RKO (cell line): ENCODE measurements around the gene MAGI1.
A peak's percentile ranks its signal among the peaks of the same experiment; 100 is the strongest.
"Not testable (repeated sequence)": the region's sequence is repeated elsewhere in the genome, so short reads cannot be mapped to it uniquely, and the experiment has no call there.

Experiments used
- DNase-seq: peaks from one replicate; pipeline ENCODE4 v3.0.0-alpha.2; 2016; ENCODE audit warnings: low spot score

Gene MAGI1

DNA sequence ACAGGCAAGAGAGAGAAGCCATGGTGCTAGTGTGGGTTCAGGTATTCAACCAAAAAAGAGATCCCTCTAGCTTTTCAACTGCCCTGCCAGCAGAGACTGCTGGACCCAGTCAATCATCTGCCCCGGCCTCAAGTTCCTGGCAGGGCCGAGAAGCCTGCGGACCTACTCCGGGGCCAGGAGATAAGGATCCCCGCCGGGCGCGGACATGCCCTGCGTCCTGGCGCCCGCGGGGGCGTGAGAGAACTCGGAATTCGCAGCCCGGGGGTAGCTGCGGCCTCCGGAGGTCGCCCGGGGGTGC lies 821 bp upstream of the MAGI1 start:
- peak; percentile 56 for DNase-seq

DNA sequence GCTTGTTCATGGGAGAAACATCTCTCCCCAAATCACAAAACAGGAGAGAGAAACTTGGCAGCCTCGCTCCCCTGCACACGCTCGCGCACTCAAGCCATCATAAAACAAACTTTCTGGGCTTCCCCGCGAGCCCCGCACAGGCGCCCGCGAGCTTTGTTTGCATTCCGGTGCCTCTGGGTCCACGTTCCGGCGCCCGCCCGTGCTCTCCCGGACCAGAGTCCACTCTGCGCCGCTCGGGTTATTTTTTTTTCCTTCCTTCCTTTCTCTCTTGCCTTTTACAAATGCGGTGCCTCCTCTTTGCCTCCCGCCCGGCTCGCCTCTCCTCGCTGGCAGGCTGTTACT lies 363 bp downstream of the MAGI1 start:
- no peak for DNase-seq

DNA sequence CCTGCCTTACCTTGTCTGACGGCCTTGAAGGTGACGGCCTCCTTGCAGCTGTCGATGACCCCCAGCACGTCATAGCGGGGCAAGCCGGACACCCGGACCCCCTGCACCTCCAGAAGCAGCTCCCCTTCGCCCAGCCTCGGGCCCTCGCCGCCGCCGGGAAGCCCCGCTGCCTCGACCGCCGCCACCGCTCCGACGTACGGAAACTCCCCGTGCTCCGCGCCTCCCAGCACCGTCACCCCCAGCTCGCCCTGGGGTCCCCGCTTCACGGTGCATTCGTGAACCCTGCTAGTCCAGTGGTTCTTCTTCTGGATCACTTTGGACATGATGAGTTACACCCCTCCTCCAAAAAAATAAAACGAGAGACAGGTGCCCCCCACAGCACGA lies 740 bp downstream of the MAGI1 start:
- no peak for DNase-seq

DNA sequence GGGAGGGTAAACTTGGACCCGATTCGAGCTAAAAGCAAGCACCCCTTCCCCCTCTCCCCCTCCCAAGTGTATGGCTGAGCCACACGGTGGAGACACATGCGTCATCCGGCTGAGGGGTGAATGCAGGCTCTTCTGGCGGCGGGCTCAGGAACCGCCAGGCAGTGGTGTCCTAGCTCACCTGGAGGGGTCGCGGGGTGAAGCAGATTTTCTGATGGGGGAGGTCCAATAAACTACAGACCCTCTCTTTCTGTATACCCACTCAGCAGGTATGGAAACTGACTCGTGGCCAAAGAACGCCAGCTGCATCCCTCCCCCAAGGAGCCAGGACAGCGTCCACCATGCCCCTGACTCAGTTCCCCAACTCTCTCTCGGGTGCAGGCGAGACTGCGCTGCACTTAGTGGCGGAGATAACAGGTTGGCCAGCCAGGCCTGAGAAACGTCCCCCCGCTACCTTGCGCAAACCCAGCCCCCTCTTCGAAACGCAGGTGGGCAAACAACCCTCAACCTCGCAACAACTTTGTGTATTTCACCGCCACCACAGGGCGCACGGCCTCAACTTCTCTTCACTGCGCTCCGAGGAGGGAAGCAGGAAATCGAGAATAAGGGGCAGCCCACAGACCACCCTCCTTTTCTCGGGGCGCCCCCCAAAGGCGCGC lies 1.3 kb downstream of the MAGI1 start:
- DNase-seq: peak; percentile 68

DNA sequence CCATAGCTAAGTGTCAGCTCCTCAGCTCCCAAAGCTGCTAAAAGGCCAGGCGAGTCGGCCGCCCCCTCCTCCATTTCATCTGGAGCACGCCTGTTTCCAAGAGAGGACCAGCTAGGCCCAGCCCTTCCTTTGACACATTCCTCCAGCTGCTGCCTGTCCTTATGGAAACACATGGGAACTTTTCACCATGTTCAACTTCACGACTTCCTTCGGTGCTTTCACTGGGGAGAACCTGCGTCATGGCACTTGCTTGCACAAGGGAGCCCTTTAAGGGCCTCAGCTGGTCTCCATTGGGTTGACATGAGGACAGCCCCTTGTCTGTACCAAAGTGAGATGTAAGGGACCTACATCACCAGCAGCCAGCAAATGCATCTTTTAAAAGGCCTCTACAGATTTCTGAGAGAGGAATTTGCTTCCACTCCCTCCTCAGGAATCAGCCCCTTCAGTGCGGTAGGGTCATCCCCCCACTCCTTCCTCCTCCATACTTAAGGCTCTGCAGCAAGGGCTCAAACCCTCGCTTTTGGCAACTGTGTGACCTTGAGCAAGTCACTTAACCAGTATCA lies 2.1 kb downstream of the MAGI1 start:
- DNase-seq: no peak

DNA sequence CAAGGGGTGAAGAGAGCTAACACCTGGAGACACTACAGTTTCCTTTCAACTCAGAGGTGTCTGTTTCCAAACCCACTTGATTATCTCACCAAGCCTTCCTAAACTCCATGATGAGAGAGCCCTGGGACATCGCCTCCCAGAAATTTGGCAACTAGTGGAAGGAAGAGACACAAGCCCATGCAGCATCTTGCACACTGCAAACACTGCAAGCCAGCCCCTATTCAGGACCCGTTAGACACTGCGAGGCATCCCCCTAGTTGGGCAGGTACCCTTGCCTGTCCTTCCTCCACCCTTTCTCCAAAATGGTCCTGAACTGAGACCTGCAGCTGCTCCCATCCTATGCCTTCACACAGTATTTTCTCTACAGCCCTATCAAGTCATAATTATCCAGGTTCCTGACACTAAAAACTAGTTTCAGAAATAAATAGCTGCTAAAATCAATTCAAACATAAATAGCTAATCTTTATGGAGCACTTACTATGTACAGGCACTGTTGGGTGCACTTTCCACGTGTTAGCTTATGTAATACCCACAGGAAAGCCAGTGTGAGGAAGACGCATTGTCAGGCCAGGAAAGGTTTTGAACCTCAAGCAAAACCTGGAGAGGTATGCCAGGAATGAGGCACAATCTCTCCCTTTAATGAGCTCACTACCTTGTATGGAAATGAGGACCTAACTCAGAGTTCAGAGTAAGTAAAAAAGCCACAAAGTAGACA lies 2.8 kb downstream of the MAGI1 start:
- no peak for DNase-seq

DNA sequence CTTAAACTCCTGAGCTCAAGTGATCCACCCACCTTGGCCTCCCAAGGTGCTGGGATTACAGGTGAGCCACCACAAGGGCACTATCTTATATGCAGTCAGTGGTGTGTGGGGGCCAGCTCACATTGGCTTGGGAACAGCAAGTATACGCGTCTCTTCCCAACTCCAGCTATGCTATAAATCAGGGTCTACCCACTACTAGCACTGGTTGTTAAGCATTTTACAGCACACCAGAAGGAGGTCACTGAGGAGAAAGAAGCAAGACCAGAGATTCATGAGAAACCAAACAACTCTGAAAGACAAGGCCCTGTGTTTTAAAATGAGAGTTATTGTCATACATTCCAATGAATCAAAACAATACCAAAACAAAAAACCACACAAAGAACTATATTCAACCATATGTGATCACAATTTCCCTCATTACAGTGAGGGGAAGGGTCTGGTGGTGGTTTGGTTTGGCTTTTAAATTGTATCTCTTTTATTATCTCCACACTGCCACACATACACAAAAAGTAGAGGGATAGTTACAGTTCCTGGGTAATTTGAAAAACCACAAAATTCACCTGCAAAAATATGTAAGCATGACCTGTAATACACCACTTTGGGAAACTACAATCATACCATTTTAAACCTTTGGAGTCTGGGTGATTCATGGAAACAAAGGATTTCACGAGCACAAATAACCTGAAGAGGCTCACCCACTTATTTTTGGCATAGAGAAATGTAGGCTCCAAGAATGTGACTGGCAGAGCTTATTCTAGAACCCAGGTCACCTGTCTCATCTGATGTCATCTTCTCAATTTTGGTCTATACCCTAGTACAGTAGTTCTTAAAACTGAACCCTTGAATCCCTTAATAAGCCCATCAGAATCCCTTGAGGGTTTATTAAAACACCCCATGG lies 5.2 kb downstream of the MAGI1 start:
- DNase-seq: no peak

DNA sequence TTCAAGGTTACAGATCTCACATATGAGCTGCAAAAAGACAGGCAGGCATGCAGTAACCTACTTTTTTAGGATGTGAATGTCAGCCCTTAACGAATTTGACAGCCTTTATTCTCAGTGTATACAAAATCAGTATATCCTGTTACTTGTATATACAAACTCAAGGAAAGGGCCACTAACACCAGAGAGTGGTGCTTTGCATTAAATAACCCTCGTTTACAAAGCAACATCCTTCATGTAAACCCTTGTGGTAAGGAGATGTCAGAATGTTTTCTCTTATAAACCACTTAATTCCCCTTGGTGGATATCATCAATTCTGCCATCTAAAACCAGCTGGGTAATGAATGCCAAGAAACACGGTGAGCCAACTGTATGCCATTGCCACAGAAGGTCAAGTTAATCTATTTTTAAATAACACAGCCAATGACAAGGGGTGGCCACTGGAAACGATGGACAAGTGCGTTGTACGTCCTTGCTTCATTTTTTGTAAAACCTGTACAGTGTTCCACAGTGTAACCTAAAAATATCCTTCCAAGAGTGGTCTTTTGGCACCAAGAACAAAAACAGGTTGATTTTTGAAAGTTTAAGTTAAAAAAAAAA lies 7.5 kb downstream of the MAGI1 start:
- no peak for DNase-seq

DNA sequence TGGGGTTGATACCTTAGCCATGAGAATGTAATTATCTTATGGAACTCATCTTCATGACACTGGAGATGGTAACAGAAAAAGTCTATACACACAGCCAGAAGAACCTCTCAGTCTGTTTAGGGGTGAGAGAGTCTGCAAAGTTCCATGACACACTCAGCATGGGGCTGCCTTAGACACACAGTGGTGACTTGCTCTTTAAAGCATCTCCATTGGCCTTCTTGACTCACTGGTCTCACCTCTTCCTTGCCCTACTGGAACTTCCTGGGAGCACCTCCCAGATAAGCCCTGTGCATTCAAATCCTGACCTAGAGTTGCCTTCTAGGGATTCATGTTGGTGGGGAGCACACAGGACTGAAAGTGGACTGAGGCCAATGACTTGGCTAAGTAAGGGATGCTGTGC lies 9.3 kb downstream of the MAGI1 start:
- peak; percentile 34 for DNase-seq

DNA sequence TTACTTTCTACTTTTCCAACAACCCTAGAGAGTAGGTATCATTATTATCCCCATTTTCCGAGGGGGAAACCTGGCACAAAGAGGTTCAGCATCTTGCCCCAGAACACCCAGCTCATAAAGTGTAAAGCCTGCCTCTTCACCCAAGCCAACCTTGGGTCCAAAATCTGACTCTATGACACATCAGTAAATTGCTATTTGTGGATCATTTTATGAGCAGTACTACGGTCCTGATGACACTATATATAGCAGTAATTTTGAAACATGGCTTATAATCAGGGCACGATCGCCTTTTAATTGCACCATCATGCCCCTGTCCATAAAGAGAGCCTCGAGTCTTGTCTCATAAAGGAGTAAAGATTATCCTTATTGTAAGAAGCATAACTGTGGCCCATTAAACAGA lies 9.7 kb downstream of the MAGI1 start:
- DNase-seq: no peak

DNA sequence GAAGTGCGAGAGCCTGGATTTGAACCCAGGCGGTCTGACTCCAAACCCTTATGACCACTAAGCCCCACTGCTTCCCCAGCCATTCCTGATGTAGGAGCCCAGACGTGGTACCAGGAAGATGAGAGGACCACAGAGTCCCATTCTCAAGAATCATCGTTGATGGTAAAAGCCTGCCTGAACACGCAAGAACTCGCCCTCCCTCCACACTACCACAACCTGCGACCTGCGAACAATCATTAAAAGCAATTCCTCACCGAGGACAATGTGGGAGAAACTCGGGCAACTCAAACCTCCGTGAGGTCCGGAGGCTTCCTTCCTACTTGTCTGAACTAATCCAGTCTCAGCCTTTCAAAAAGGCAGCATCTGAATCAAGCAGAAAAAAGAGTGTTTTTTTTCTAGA lies 10.3 kb downstream of the MAGI1 start:
- no peak for DNase-seq

DNA sequence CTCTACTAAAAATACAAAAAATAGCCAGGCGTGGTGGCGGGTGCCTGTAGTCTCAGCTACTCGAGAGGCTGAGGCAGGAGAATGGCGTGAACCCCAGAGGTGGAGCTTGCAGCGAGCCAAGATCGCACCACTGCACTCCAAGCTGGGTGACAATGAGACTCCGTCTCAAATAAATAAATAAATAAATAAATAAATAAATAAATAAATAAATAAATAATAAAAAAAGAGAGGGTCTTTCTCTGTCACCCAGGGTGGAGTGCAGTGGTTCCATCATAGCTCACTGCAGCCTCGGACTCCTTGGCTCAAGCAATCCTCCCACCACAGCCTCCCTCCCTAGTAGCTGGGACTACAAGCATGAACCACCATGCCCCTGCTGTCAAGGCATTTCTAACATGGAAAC lies 11.6 kb downstream of the MAGI1 start:
- not testable (repeated sequence) for DNase-seq

DNA sequence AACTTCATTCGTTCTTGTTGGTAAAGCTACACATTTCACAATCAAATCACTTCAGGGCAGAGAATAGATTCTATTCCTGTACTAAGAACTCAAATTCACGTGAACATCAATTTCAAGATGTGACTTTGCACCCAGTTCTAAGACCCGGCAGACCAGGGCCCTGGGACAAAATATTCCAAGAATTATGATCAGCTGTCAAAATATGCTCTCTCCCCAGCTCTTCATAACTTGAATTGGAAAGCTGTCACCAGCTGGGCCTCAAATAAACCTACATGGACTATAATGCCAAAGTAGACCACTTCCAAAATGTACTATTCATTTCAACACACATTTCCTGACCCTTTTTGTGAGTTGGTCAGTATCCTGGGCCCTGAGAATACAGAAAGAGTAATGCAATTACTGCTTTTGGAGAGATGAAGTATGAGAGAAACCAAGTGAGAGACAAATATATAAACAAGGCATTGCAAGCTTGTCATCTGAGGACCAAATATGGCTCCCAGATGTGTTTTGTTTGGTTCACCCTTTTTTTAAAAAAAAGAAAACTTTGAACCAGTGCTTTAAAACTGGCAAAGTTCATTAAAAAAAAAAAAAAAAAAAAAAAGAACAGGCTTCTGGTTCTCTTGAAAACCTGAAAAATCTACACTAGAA lies 14.9 kb downstream of the MAGI1 start:
- DNase-seq: no peak

DNA sequence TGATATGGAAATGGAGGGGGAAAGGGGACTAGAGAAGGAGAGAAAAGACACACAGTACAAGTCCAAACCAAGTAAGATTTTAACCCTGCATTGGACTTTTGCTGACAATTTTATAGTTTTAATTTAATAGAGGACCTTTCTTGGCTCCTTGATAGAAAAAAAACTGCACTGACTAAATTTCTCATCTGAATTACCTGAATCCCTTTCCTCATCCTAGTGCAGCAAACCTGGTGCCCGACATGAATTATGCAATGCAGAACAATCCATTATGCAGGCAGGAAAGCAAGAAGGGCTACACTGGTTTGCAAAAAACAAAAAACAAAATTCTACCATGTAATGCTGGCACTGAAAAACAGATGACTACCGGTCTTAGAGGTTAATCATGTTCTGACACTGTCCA lies 15.5 kb downstream of the MAGI1 start:
- DNase-seq: no peak

DNA sequence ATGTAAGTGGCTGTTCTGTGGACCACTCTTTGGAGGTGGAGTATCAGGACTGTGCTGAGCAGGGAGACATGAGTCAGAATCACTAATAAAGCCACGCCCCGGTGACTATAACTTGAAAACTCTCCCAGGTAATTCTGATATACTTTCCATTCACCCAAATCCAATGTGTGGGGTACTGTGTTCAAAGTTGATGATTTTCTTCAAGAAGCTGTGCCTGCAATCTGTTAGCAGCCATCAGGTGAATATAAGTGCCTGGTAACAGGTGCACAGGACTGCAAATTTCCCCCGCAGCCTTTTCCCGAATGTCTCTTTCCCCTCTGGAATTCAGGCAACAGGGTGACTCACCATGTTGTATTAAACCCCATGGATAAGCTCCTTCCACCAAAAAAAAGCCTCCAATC lies 17.0 kb downstream of the MAGI1 start:
- no peak for DNase-seq

DNA sequence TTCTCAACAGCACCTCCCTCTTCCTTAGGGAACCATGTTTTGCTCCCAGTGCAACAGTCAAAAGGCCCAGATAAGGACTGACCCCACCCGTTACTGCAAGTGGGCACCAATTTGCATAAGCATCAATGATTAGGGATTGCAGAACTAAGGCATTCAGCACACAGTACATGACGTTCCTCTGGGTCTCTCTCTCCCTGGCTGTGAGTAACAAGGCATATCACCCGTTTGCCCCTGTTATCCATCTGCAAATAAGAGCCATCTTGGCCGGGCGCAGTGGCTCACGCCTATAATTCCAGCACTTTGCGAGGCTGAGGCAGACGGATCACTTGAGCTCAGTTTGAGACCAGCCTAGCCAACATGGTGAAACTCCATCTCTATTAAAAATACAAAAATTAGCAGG lies 18.8 kb downstream of the MAGI1 start:
- no peak for DNase-seq

DNA sequence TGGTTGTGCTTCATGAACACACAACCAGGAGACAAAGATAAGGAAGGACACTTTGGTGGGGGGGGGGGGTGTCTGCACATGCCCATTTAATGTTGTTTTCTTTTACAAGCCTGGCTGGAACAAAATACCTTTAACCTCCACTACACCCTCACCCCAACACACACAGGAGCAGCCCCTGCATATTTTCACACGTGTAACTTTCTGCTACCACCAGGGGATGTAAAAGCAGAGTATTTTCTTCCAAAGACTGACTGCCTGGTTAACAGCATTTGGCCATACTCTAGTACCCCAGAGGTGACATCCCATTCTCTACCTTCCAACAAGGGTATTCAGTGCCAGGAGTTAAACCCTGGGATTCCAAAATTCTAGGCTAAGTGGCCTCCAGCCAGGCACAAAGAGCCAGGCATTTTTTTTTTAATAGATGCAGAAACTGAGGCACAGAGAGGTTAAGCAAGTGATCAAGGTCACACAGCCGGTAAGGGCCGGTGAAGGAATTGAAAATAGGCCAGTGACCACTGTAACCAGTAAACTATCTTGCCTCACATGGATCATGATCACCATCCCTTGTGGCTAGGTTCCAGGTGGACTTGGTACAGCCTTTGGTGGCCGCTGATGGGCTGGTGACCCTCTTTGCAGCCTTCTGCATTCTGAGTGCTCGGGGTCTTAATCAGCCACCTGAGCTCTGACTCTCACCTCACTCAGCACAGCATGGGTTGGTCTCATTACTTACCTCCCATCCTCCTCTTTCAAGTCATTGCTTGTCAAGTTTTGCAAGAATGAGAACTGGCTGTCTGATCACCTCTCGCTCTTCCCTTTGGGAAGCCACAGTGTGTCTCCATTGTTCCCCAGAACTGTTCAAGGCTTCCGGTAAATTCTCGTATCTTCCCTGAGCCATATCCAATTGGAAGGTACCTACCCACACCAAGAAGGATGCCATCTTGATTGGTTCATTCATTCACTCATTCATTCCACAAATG lies 20.4 kb downstream of the MAGI1 start:
- no peak for DNase-seq

DNA sequence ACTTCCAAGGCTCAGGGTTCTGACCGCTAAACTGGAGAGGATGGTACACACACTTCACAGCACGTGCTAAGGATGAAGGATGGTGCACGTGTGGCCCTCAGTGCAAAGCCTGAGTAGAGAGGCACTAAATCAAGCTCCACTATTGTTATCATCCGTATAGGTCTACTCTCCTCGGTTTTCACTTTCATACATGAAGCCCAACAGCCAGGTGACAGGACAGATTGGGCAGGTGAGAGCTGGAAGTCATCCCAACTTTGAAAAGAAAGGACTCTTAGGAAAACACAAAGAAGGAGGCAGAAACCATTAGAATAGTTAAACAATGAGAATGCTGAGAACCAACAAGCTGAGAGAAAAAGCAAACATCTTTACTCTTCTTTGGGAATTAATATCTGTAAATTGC lies 21.1 kb downstream of the MAGI1 start:
- no peak for DNase-seq

DNA sequence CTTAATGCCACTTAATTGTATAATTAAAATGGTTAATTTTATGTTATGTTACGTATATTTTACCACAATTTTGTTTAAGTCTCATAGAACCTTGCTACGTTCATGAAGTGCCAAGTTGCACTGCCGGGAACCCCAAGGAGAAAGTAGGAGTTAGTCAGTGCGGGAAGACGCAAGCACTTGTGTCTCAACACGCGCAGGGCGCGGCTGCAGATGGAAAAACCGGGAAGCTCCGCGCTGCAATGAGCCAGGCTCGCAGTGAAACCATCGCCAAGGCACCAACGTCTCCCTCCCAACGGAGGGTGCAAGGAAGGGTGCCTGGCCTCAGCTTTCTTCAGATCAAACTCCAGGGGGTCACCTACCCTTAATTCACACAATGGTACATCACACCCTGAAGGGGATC lies 21.6 kb downstream of the MAGI1 start:
- DNase-seq: no peak

DNA sequence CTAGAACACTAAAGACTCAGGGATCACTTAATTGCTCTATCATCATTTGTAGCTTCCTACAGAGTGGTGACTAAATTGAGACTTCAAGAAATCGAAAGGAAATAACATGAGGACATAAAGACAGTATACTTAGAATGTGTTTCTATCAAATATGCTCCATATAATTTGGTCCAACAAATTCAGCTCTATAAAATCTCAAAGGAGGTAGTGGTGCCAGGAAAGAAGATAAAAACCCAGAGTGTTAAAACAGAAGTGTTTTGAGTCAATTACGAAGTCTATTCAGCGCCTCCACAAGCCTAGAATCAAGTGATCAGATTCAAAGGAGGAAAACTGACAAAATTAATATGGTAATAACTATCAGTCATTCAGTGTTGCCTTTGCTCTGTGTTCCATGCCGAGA lies 22.9 kb downstream of the MAGI1 start:
- DNase-seq: no peak

DNA sequence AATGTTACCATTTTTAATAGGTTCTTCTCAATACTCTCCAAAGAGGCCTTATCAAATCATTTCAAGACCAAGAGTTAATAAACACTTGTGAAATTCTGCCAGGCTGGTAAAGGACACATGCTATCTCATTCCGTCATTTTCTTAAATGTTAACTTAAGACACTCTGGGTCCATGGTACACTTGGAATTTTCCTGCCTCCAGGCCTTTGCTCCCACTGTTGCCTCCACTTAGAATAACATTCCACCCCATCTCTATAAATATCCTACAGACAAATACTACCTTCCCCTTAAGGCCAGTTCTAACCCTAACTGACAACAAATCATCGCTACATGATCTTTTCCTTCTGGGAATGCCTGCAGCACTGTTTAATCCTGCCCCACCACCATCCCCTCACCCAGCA lies 24.1 kb downstream of the MAGI1 start:
- no peak for DNase-seq
